Measurements from ENCODE around the gene EXOC1L.

The EXOC1L gene

GRCh38 chr4:55819634-55820033 lies at the start of gene EXOC1L:
EXOC1L (plus strand) TSS chr4:55819790; CDS start chr4:55820027, 237 bp downstream.
- DNase-seq: no peak

GRCh38 chr4:55770662-55771061 lies 48.9 kb upstream of the EXOC1L start:
- no peak for DNase-seq

DNA sequence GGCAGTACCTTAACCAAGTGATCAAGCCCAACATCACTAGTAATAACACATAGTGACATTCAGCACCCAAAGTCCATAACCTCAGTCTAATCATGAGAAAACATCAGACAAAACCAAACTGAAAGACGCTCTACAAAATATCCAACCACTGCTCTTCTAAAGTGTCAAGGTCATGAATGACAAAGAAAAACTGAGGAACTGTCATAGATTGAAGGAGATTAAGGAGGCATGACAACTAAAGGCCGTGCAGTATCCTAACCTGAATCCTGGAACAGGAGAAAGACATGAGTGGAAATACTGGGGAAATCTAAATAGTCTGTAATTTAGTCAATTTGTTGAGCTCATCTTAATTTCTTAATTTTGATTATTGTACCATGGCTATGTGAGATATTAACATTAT lies 38.2 kb upstream of the EXOC1L start:
- no peak for DNase-seq

GRCh38 chr4:55781812-55782211 lies 37.8 kb upstream of the EXOC1L start:
- no peak for DNase-seq

DNA sequence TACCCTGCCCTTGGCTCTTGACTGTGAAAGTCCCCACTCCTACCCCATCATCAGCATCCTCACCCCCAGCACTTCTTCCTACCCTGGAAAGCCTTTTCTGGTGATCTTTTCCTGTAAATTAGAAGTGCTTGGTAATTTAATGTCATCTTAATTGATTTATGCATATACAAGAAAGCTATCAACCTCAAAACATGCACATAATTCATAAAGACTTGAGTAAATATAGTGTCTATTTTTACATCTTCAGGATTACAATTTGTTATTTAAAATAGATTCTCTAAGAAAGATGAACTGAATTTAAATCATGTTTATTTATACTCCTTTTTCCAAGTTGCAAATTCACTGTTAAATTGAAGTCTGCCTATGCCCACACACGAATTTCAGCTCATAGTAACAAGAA lies 36.0 kb upstream of the EXOC1L start:
- no peak for DNase-seq

DNA sequence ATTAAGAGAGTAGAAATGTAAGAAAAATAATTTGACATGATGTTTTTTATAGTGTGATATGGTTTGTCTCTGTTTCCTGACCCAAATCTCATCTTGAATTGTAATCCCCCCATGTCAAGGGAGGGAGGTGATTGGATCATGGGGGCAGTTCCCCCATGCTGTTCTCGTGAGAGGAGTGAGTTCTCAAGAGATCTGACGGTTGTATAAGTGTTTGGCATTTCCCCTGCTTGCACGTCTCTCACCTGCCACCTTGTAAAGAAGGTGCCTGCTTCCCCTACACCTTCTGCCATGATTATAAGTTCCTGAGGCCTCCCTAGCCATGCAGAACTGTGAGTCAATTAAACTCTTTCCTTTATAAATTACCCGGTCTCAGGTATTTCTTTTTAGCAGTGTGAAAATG lies 34.8 kb upstream of the EXOC1L start:
- no peak for DNase-seq

DNA sequence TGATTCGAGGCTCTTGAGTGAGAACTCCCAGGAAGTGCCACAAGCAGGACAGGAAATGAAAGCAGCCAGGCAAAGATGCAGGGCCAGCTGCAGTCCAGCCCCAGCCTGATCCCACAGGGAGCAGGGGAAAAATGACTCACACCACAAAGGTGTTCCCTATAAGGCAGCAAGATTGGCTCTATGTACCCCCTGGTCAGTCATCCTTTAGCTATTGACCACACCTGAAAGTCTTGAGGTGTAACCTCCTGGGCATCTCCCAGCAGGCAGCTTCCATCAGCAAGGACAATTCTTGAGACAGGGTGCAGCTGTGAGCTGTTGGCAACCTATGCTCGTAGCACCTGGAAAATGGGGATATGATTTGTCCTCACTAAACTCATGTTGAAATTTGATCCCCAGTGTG lies 27.9 kb upstream of the EXOC1L start:
- no peak for DNase-seq

DNA sequence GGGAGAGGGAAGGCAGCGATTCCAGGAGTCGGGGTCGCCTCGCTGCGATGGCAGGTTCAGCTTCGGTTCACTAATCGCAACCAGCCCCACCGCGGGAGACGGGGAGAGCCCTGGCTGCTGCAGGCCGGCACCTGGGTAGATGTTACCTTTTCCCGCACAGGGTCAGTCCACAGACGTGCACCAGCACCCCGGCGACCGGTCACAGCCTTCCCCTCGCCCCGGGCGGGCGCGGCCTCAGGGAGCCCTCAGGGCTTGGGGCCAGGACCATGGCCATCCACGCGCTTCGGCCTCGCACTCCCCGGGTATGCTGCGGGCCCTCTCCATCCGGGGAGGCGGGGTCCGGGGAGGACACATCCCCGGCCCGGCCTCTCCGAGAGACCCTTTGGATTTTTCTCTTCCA lies 26.1 kb upstream of the EXOC1L start:
- DNase-seq: no peak

- DNase-seq: no peak
These were observed 25.5 kb upstream of the EXOC1L start for GRCh38 chr4:55794053-55794452.

DNA sequence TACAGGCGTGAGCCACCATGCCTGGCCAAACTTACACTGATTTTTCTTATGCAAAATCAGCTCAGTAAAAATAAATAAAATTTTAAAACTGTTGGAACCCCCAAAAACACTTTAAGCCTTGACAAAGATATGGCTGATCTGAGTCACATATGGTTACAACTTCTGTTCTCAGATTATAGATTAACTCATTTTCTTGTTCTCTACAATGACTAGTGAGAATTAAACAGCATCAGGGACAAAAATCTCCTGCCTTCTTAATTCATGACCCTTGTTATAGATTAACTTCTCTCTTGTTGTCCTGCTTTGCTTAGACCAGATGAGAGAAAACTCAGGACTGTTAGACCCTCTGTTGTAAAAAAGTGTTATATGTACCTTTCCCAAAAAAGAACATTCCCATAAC lies 24.2 kb upstream of the EXOC1L start:
- DNase-seq: no peak

DNA sequence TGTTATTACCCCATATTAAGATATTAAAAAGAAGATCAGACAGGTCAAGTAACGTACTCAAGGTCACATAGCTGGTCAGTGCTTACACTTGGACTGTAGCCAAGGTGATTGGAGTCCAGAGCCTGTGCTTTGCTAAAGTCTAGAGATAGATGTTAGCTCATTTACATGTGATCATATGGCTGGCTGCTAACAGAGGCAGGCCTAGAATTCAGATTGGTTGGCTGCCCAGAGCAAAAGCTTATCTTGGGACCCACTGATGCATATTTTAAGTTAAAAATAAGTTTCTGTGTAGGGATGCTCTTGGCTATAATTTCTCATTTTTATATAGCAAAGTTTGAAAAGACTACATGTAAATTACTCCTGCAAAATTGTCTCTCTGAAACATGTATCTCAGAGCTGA lies 18.1 kb upstream of the EXOC1L start:
- no peak for DNase-seq

- DNase-seq: no peak
These were observed 12.0 kb upstream of the EXOC1L start for GRCh38 chr4:55807556-55807955.

GRCh38 chr4:55808186-55808585 lies 11.4 kb upstream of the EXOC1L start:
- DNase-seq: no peak

- no peak for DNase-seq
These were observed 11.0 kb upstream of the EXOC1L start for GRCh38 chr4:55808632-55809031.

GRCh38 chr4:55817691-55818090 lies 1.9 kb upstream of the EXOC1L start:
- DNase-seq: no peak

DNA sequence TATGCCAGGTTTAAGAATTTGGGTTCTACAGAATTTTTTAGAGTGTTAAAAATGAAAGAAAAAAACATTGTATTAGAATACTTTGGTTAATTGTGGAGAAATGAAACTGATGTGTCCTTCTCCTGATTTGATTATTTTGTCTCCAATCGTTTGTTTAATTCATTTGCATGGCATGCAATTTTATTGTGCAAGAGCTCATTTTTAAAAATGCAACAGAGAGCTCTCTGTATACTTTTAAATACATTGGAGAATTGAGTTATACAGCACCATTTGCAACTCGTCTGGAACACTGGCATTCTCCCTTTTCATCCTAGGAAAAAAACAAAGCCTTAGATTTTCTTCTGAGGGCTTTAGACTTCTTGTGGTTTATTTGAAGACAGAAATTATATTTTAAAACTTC lies 689 bp downstream of the EXOC1L start:
- DNase-seq: no peak

DNA sequence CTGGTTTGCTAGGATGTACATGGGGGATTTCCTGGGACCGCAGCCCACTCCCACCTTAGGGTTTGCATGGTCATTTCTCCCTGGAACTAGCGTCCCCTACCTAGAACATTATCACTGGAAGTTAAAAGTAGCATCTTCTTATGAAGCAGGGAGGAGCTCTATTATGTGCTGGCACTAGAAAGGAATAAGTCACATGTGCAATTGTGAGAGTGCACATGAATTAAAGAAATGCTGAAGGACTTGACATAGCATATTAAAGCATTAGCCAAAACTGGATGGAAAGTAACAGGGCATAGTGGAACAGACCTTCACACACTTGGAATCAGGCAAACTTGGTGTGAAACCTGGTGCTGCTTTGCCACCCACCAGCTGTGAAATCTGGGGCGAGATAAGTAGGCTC lies 2.7 kb downstream of the EXOC1L start:
- DNase-seq: no peak

GRCh38 chr4:55824865-55825264 lies 5.3 kb downstream of the EXOC1L start:
- DNase-seq: no peak

DNA sequence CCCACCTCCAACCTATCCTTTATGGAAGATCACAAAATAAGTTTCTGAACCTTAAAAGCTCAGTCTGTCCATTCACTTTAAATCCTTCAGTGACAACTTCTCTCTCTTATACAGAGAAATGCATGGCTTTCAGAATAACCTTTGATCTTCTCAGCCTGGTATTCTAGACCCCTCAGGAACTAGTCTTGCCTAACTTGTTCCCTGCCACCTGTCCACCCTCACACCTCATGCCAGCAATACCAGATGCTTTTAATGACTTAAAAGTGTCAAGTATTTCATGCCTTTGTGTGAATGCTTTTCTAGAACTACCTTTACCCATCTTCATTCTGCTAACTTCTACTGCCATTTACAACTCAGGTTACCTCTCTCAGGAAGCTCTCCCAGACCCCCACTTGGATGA lies 7.4 kb downstream of the EXOC1L start:
- DNase-seq: no peak

- DNase-seq: no peak
These were observed 8.0 kb downstream of the EXOC1L start for GRCh38 chr4:55827582-55827981.

GRCh38 chr4:55830048-55830447 lies 10.5 kb downstream of the EXOC1L start:
- DNase-seq: no peak

DNA sequence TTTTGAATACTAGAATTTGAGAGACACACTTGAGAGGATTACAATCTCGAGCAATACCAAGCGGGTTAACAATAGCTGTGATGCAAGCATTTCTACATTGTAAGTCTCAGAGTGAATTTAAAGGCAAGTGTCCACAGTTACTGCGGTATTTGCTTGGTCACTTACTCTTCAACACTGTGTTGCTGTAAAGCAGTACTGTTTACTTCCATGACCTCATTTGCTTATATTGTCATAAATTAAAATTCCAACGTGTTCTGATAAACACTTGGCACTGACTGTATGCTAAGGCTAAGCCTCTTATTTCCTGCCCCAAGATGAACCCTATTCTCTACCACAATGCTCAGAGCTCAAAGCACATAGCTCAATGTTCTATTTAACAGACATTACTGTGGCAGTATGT lies 11.1 kb downstream of the EXOC1L start:
- DNase-seq: no peak

- no peak for DNase-seq
These were observed 14.7 kb downstream of the EXOC1L start for GRCh38 chr4:55834086-55834795.

DNA sequence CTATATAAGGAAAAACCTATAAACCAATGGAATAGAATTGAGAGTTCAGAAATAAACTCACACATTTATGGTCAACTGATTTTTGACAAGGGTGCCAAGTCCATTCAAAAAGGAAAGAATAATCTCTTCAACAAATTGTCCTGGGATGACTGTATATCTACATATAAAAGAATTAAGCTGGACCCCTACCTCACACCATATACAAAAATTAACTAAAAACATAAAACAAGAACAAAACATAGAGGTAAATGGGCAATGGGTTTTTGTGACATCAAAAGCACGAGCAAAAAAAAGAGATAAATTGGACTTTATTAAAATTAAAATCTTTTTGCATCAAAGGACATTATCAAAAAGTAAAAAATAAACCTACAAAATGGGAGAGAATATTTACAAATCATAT lies 18.3 kb downstream of the EXOC1L start:
- no peak for DNase-seq

DNA sequence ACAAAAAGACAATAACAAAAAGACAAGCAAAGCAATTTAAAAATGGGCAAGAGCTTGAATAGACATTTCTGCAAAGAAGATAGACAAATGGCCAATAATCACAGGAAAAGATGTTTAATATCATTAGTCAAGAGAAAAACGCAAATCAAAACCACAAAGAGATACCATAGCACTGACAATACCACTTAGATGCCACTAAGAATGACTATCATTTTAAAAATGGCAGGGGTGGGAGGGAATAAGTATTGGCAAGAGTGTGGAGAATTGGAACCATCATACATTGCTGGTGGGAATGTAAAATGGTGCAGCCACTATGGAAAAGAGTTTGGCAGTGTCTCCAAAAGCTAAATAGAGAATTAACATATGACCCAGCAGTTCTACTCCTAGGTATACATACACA lies 18.8 kb downstream of the EXOC1L start:
- no peak for DNase-seq

- no peak for DNase-seq
These were observed 19.4 kb downstream of the EXOC1L start for GRCh38 chr4:55838952-55839351.

All from CD4-positive, alpha-beta T cell treated with Interleukin-21 for 1 hour (primary cell).